Measurements from ENCODE around the gene MACROD2. TPM values are rescaled to one million over a fixed set of nuclear protein-coding genes. Genes with fewer than 3 reads are reported as not detected.

Gene MACROD2
- total RNA-seq, 1 experiment from 2014 or later: 3.7 TPM

GRCh38 chr20:14816471-14816870 is 821.2 kb downstream of the MACROD2 start:
- no peaks in the 10 kb centered on the region for H4K20me1 ChIP-seq (ENCODE audit: insufficient read depth)
- no peaks in the 10 kb centered on the region for H3K36me3 ChIP-seq (ENCODE audit: control insufficient read depth in 1 of 2, insufficient read depth in 2 of 2, low read length in 2 of 2)
- TF ChIP-seq EZH2 (IDR thresholded peaks at IDR 0.05): no peak
- TF ChIP-seq POLR2A (IDR thresholded peaks at IDR 0.05; ENCODE audit: borderline replicate concordance, extremely low read depth, insufficient read depth, insufficient read length): no peak
- no peak for TF ChIP-seq ELF1 (IDR thresholded peaks at IDR 0.05; ENCODE audit: borderline replicate concordance, low read depth)
- no peak for TF ChIP-seq SP1 (IDR thresholded peaks at IDR 0.05; ENCODE audit: low read depth)
- no peak for TF ChIP-seq EZH2phosphoT487 (IDR thresholded peaks at IDR 0.05; ENCODE audit: borderline replicate concordance)
- no peak for TF ChIP-seq POLR2AphosphoS5 (IDR thresholded peaks at IDR 0.05; ENCODE audit: low read depth, low read length)
- TF ChIP-seq MAX (IDR thresholded peaks at IDR 0.05): no peak
- no peak for TF ChIP-seq ATF3 (IDR thresholded peaks at IDR 0.05)
- no peak for TF ChIP-seq CEBPB (IDR thresholded peaks at IDR 0.05; ENCODE audit: low read depth)
- TF ChIP-seq RAD21 (IDR thresholded peaks at IDR 0.05; ENCODE audit: low read depth): no peak
- no TSS peak for BruUV-seq (replicated peaks)
- H2AFZ ChIP-seq (ENCODE audit: low read depth, low read length, poor library complexity, severe bottlenecking): no peak overlapping the region
- POLR2A ChIA-PET: no interaction called here
- H3K27me3 ChIP-seq (ENCODE audit: insufficient read depth, low read length): no peaks in the 10 kb centered on the region
- RAD21 ChIA-PET (ENCODE audit: low non-redundant PET in 1 of 2, low total read pairs in 2 of 2, uncharacterized antibody in 2 of 2, unreplicated experiment in 2 of 2): no interaction called here
- H3K4me1 ChIP-seq (ENCODE audit: control insufficient read depth in 1 of 2, insufficient read depth in 2 of 2, low read length in 2 of 2): no peaks in the 10 kb centered on the region
- no peak for ATAC-seq
- no peak overlapping the region for H3K4me2 ChIP-seq (ENCODE audit: low read length)
- CTCF ChIA-PET: no interaction called here
- H3K4me3 ChIP-seq (replicated peaks in 1 of 2; ENCODE audit: low read depth in 1 of 2, low read length in 2 of 2): no peak overlapping the region
- no peaks in the 10 kb centered on the region for H3K9me3 ChIP-seq (ENCODE audit: control insufficient read depth in 1 of 2, insufficient read depth in 1 of 2, low read depth in 1 of 2, low read length in 2 of 2)
- H3K27ac ChIP-seq (ENCODE audit: low read depth, low read length): no peak overlapping the region
- no peak overlapping the region for H3K9ac ChIP-seq (ENCODE audit: low read length)
- H3K9me2 ChIP-seq (ENCODE audit: insufficient read depth): no peaks in the 10 kb centered on the region
- intact Hi-C loops (cut with micrococcal nuclease): no loop called here
- H3K79me2 ChIP-seq (ENCODE audit: insufficient read depth, low read length): no peaks in the 10 kb centered on the region
- DNase-seq (ENCODE audit: low read depth, low spot score): no peak

GRCh38 chr20:14817101-14817500 is 821.8 kb downstream of the MACROD2 start:
- Histone ChIP-seq H3K4me2 (ENCODE audit: low read length) (no peak overlapping the region), H3K4me1 (ENCODE audit: control insufficient read depth in 1 of 2, insufficient read depth in 2 of 2, low read length in 2 of 2) (no peaks in the 10 kb centered on the region), H3K4me3 (replicated peaks in 1 of 2; ENCODE audit: low read depth in 1 of 2, low read length in 2 of 2) (no peak overlapping the region), H3K27me3 (ENCODE audit: insufficient read depth, low read length) (no peaks in the 10 kb centered on the region), H2AFZ (ENCODE audit: low read depth, low read length, poor library complexity, severe bottlenecking) (no peak overlapping the region), H3K27ac (ENCODE audit: low read depth, low read length) (no peak overlapping the region), H3K9me2 (ENCODE audit: insufficient read depth) (no peaks in the 10 kb centered on the region), H3K36me3 (ENCODE audit: control insufficient read depth in 1 of 2, insufficient read depth in 2 of 2, low read length in 2 of 2) (no peaks in the 10 kb centered on the region), H3K9me3 (ENCODE audit: control insufficient read depth in 1 of 2, insufficient read depth in 1 of 2, low read depth in 1 of 2, low read length in 2 of 2) (no peaks in the 10 kb centered on the region), H4K20me1 (ENCODE audit: insufficient read depth) (no peaks in the 10 kb centered on the region), H3K79me2 (ENCODE audit: insufficient read depth, low read length) (no peaks in the 10 kb centered on the region), H3K9ac (ENCODE audit: low read length) (no peak overlapping the region)
- ATAC-seq (no peak), DNase-seq (ENCODE audit: low read depth, low spot score) (no peak)
- intact Hi-C loops (cut with micrococcal nuclease): no loop called here
- BruUV-seq (replicated peaks): no TSS peak
- ChIA-PET POLR2A (no interaction called here), CTCF (no interaction called here), RAD21 (ENCODE audit: low non-redundant PET in 1 of 2, low total read pairs in 2 of 2, uncharacterized antibody in 2 of 2, unreplicated experiment in 2 of 2) (no interaction called here)
- TF ChIP-seq CEBPB (IDR thresholded peaks at IDR 0.05; ENCODE audit: low read depth) (no peak), ZFX (IDR thresholded peaks at IDR 0.05) (no peak)

Data from HCT116 (cell line).